G401.6 (cell line): ENCODE data around the gene TRIM3.

Experiments
- FAIRE-seq: peaks from 2 replicates; lab custom pipeline; 2012; peaks lifted over from hg19 to GRCh38; lab: Jason Lieb, UNC

The TRIM3 gene

GRCh38 chr11:6400431-6401345, 73.1 kb downstream of the TRIM3 start:
- FAIRE-seq, result no peak
